ENCODE measurements around the gene EIPR1.

The EIPR1 gene

GRCh38 chr2:3377612-3378432, at the start of gene EIPR1:
Gene EIPR1 (minus strand): TSS chr2:3377818. CDS start chr2:3377689, 129 bp downstream.
- DNase-seq (ENCODE audit: low read depth in 2 of 3, low spot score in 1 of 3), result peak; percentile 85 to 92 (median 91)

- DNase-seq (ENCODE audit: low read depth in 2 of 3, low spot score in 1 of 3), result no peak
Observed at GRCh38 chr2:3427272-3427671, 49.7 kb upstream of the EIPR1 start.

- no peak for DNase-seq (ENCODE audit: low read depth in 2 of 3, low spot score in 1 of 3)
Observed at GRCh38 chr2:3426615-3427014, 49.0 kb upstream of the EIPR1 start.

GRCh38 chr2:3424171-3424795, 46.7 kb upstream of the EIPR1 start:
- DNase-seq (ENCODE audit: low read depth in 2 of 3, low spot score in 1 of 3), result no peak

- peak; percentile 53 to 90 (median 66) for DNase-seq (ENCODE audit: low read depth in 2 of 3, low spot score in 1 of 3)
Observed at GRCh38 chr2:3423492-3424170, 46.0 kb upstream of the EIPR1 start.

GRCh38 chr2:3422161-3422779, 44.7 kb upstream of the EIPR1 start:
- no peak for DNase-seq (ENCODE audit: low read depth in 2 of 3, low spot score in 1 of 3)

- DNase-seq (ENCODE audit: low read depth in 2 of 3, low spot score in 1 of 3), result no peak
Observed at GRCh38 chr2:3421580-3421979, 44.0 kb upstream of the EIPR1 start.

GRCh38 chr2:3420769-3421397, 43.3 kb upstream of the EIPR1 start:
- no peak for DNase-seq (ENCODE audit: low read depth in 2 of 3, low spot score in 1 of 3)

- no peak for DNase-seq (ENCODE audit: low read depth in 2 of 3, low spot score in 1 of 3)
Observed at GRCh38 chr2:3420076-3420768, 42.6 kb upstream of the EIPR1 start.

GRCh38 chr2:3418766-3419404, 41.3 kb upstream of the EIPR1 start:
- no peak for DNase-seq (ENCODE audit: low read depth in 2 of 3, low spot score in 1 of 3)

- no peak for DNase-seq (ENCODE audit: low read depth in 2 of 3, low spot score in 1 of 3)
Observed at GRCh38 chr2:3414133-3414860, 36.7 kb upstream of the EIPR1 start.

- DNase-seq (ENCODE audit: low read depth in 2 of 3, low spot score in 1 of 3), result no peak
Observed at GRCh38 chr2:3413697-3414096, 36.1 kb upstream of the EIPR1 start.

GRCh38 chr2:3411103-3411502, 33.5 kb upstream of the EIPR1 start:
- DNase-seq (ENCODE audit: low read depth in 2 of 3, low spot score in 1 of 3), result no peak

- DNase-seq (ENCODE audit: low read depth in 2 of 3, low spot score in 1 of 3), result no peak
Observed at GRCh38 chr2:3409627-3410170, 32.1 kb upstream of the EIPR1 start.

- DNase-seq (ENCODE audit: low read depth in 2 of 3, low spot score in 1 of 3), result no peak
Observed at GRCh38 chr2:3408781-3409180, 31.2 kb upstream of the EIPR1 start.

- no peak for DNase-seq (ENCODE audit: low read depth in 2 of 3, low spot score in 1 of 3)
Observed at GRCh38 chr2:3406501-3406900, 28.9 kb upstream of the EIPR1 start.

- DNase-seq (ENCODE audit: low read depth in 2 of 3, low spot score in 1 of 3), result no peak
Observed at GRCh38 chr2:3405876-3406275, 28.3 kb upstream of the EIPR1 start.

- DNase-seq (ENCODE audit: low read depth in 2 of 3, low spot score in 1 of 3), result no peak
Observed at GRCh38 chr2:3405307-3405706, 27.7 kb upstream of the EIPR1 start.

GRCh38 chr2:3404349-3404894, 26.8 kb upstream of the EIPR1 start:
- DNase-seq (ENCODE audit: low read depth in 2 of 3, low spot score in 1 of 3), result no peak
